GM21717 (cell line): ENCODE measurements around the gene SEC11A.
"Not testable (repeated sequence)": the region's sequence is repeated elsewhere in the genome, so short reads cannot be mapped to it uniquely, and the experiment has no call there.

Source experiments
- ATAC-seq: cut with Tn5 transposase; IDR thresholded peaks from one replicate; pipeline ENCODE4 v1.9.1; 2021; ENCODE audit warnings: mild to moderate bottlenecking, moderate library complexity; ENCODE audit not compliant: unreplicated experiment

The SEC11A gene

DNA sequence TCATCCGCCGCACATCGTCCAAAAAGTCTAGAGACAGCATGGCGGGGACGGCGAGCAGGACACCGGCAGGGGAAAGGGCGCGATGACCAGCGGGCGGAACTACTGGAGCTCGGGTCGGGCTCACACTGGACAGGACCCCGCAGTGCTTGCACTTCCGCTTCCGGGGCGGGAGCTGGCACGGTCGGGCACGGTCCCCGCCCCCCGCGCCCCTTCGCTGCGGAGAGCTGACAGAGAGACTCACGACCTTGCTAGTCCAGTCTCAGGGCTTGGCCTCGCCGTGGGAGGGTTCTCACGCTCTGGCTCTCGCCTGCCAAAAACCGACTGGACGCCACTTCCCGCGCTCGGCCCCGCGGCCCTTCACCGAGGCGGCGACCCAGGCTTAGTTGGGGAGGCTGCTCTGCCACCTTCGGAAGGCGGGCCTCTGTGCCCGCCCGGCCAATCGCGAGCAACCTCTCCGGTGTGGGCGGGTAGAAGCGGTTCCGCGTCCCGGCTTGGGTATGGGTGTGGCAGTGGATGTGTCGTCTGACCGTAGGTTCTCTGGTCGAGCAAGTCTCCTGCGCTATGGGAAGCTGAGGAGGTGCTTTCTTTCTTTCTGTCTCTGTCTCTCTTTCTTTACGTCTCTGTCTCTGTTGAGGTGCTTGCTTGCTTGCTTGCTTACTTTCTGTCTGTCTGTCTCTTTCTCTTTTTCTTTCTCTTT is at the start of gene SEC11A:
SEC11A (minus strand) TSS at position 104 of the 697 bp plus-strand sequence; CDS start at position 40, 64 bp downstream.
- peak; percentile 95 for ATAC-seq

DNA sequence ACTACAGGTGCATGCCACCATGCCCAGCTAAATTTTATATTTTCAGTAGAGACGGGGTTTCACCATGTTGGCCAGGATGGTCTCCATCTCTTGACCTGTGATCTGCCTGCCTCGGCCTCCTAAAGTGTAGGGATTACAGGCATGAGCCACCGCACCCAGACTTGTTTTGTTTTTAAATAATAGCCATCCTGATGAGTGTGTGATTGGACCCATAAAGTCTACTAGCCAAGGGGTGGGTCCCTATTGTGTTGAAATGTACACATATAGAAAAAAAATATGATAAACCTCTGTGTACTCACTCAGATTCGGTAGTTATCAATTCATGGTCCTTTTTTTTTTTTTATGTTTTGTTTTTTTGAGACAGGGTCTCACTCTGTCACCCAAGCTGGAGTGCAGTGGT is 49.7 kb upstream of the SEC11A start:
- ATAC-seq = no peak

DNA sequence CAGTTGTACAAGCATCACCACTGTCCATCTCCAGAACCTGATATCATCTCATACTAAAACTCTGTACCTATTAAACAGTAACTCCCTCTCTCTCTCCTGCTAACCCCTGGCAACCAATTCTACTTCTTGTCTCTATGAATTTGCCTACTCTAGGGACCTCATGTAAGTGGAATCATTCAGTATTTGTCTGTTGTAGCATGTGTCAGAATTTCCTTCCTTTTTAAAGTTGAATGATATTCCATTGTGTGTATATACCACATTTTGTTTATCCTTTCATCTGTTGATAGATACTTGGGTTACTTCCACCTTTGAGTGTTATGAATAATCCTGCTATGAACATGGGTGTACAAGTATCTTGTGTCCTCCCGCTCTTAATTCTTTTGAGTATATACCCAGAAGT is 49.0 kb upstream of the SEC11A start:
- no peak for ATAC-seq

DNA sequence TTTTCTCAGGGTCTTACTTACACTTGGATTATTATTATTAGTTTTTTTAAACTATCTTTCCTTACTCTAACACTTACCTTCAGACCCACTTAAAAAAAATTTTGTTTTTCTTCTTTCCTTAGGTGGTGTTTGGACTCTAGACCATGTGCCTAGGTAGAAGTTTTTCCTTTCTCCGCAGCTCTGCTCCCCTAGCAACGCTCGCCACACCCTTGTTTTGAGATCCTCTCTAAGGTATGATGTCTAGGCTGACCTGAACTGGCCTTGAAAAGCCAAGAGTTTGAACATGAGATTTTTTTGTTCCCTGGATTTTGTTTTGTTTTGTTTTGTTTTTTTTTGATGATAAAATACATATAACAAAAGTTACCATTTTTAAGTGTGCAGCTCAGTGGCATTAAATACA is 48.6 kb upstream of the SEC11A start:
- no peak for ATAC-seq

DNA sequence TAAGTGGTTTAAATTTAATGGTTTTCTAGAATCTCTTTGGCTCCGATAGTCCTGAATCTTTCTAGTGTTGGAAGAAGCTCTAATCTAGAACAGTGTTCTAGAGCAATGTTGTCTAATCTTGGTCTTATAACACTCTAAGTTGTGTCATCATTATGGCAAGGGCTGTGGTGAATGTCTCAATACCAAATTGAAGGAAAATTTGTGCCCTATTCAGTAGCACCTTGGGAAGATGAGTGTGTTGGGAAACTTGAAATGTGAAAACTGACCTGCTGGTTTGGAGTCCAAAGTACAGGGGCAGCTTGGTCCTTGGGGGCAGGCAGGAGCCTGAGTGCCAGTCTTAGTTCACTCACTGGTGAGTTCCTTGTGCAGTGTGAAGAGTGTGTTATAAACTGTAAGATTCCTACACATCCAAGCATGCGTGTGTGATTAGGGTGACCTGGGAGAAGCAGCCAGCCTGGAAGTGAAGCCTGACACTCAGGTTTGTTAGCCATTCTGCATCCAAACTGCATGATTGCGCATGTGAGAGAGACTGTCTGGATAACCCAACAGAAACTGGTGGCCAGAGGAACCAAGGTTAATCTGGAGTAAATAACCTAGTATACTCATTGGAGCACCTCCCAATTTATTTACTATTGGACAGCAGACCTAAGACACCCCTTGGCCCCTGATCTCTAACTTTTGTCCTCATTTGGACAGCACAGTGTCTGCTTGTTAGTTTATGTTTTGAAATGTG is 47.1 kb upstream of the SEC11A start:
- no peak for ATAC-seq

DNA sequence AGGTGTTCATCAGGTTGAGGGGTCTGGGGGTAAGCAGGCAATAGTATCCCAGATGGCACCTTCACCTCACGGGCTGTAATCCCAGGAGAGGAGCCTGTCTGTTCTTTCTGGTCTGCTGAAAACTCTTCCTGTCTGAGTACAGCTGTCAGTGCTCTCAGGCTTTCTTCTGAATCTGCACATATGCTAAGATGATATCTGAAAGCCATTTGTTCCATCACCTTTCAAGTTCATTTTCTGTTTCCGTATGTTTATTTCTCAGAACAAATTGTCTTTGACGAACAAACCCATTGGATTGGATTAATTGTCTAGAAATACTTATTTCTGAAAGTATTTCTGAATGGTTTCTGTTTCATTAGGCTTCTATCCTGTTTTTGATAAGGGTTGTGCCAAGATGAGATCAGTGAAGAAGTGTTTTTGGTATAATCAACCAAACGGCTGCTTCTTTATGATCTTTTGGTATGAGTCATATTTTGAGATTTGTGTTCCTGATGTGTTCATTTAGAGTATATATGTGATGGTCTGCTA is 45.7 kb upstream of the SEC11A start:
- peak; percentile 56 for ATAC-seq

DNA sequence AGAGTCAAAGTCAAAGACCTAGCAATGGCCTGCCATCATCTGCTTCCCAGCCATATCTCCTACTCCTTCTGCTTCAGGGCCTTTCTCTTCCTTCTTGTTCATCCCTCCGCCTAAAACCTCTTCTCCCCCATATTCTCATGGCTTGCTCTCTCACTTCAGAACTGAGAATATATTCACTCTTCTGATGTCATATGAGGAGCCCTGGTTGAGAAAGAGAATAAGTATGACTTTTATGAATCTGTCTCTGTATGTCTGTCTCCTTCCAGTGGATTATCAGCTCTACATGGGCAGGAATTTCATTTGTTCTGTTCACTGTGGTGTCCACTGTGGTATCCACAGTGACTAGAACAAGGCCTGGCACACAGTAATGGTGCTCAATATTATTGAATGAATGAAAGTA is 44.3 kb upstream of the SEC11A start:
- ATAC-seq = no peak

DNA sequence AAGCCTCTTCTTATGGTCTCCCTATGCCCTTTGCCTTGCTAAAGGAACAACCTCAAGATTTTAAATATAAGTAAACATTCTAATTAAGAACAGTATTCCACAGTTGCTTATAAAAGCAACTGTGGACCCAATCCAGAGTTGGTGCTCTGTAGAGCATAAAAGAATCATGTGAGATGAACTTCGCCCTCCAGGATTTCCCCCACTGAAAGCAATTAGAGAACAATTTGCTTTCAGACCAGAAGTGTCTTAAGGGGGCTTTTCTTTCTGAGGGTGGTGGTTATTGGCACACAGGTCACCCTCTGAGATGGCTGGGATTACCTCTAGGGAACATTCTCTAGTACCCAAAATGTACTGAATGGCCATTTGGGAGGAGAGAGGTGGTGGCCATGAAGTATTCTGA is 43.1 kb upstream of the SEC11A start:
- ATAC-seq = no peak

DNA sequence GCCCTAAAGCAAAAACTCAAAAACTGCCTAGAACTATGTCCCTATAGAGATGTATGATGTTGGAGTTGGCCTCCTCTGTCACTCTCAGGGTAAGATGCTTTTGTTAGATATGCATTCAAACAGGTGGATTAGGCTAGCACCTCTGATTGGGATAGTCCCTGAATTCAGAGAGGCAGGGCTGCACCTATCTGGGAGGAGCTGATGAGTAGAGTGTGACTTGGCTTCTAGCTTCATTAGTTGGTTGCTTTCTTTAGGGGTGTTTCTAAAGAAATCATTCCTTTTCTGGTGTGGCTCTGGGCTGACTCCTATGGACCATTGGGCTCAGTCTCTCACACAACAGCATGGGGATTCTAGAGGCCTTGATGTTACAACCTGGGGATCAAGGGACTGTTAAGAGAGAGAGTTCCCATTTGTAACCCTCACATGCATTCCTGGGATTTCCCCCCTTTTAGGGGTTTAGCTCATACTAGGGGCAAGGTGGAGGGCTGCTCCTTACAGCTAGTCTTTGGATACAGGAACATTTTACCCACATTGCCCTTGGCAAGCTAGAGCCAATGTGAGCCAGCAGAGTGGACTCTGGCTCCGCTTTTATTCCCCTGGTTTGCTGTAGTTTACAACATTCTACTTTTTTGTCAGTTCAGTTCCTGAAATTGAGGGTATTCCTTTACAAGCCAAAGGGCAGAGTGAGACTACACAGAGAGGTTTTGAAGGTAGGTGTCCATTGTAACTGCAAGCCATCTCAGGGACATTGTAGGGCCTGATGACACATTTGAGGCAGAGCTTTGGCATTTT is 40.0 kb upstream of the SEC11A start:
- ATAC-seq = no peak

DNA sequence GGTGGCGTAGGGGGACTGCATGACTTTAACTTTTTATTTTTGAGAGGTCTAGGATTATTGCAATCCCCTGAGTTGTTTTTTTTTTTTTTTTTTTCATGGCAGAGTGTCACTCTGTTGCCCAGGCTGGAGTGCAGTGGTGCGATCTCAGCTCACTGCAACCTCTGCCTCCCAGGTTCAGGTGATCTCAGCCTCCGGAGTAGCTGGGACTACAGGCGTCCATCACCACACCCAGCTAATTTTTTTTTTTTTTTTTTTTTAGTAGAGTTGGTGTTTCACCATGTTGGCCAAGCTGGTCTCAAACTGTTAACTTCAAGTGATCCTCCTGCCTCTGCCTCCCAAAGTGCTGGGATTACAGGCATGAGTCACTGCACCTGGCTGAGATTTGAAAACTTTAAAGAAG is 39.0 kb upstream of the SEC11A start:
- not testable (repeated sequence) for ATAC-seq

DNA sequence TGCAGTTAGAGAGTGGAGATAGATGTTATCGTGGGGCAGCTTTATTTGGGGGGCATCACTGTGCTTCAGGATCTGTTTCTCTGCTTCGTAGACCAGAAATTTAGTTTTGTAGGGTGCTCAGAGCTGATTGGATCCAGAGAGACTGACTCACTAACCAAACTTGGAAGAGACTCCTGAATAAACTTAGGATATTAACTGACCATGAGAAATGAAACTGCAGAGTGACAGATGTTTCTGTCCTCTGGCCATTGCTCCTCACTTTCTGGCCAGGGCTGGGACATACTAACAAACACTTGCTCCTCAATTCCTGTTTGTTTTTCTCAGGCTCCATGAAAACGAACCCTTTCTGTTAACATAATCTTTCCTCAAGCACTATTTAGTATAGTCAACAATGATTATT is 36.8 kb upstream of the SEC11A start:
- ATAC-seq = no peak

DNA sequence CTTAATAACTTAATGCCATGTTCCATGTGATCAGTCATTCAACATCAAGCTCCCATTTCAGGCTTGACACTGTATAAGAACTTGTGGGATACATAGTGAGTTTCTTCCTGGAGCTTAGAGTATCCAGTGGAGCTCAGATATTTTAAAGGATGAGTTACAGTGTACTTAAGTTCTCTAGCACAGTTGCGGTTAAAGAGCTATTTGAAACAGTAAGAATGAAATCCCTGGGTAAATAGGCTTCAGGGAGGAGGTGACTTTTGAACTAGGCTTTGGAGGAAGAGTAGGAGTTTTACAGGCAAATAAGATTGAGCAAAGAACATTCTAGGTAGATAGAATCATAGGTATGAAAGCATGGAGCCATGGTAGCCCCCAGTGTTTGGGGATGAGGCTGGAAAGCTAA is 36.3 kb upstream of the SEC11A start:
- ATAC-seq = no peak

DNA sequence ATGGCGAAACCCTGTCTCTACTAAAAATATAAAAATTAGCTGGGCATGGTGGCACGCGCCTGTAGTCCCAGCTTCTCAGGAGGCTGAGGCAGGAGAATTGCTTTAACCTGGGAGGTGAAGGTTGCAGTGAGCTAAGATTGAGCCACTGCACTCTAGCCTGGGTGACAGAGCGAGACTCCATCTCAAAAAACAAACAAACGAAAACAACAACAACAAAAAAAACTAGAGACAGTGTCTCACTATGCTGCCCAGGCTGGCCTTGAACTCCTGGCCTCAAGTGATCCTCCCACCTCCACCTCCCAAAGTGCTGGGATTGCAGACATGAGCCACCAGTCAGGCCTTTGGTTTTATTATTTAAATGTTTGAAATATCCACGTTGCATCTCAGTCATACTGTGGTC is 35.8 kb upstream of the SEC11A start:
- not testable (repeated sequence) for ATAC-seq

DNA sequence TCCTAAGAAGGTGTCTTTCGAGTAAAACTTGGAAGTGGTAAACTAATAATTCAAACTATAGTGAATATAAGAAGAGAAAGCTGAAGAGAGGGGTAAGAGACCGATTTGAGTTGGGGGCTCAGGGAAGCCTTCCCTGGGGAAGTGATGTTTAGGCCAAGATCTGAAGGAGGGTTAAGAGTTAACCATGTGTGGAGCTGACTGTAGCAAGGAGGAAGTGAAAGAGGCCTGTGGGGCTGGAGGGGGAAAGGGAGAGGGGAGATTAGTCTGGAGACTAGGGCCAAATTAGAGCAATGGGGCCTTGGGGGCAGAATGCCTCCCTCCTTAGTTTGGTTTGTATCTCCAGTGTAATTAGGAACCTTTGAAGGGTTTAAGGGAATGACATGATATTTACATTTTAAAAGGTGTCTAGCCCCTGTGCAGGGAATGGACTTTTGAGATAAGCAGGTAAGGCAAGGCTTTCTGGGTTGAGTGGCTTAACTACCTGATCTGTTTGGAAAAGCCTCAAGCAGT is 34.7 kb upstream of the SEC11A start:
- peak; percentile 39 for ATAC-seq

DNA sequence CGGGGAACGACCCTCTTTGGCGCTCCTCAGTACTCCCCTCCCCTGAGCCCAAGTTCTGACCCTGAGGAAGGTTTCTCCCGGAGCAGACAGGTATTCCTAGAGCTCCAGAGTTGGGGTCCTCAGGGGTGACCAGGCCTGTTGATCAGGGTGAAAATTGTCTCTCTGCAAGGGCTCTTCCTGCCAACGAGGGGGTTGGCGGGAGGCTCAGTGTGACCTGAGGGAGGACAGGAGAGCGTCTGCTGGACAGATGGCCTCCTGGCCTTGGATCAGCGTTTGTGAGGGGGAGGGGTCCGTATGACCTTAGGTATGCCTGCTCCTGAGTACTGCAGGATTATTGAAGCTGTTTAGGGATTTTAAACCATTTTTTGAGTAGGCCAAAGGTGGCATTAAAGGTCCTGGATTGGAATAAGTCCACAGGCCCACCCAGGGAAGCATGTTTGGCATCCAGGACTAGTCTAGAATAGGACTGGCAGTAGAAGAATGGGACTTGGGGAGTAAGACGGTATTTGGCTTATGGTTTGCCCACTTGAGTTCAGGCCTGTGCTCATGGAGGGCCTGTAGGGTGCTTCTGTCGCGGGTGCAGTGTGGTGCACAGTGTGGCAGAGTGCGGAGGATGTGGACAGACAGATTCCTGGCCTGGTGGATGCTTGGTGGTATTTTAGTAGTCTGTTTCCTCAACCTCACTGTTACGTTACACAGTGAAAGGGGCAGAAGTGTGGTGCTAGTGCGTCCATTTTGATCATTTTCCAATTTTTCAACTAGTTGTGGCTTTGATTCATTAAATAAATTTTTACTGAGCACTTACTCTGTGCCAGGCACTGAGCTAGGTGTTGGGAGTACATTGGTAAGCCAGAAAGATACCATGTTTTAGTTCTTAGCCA is 33.4 kb upstream of the SEC11A start:
- peak; percentile 3 for ATAC-seq

DNA sequence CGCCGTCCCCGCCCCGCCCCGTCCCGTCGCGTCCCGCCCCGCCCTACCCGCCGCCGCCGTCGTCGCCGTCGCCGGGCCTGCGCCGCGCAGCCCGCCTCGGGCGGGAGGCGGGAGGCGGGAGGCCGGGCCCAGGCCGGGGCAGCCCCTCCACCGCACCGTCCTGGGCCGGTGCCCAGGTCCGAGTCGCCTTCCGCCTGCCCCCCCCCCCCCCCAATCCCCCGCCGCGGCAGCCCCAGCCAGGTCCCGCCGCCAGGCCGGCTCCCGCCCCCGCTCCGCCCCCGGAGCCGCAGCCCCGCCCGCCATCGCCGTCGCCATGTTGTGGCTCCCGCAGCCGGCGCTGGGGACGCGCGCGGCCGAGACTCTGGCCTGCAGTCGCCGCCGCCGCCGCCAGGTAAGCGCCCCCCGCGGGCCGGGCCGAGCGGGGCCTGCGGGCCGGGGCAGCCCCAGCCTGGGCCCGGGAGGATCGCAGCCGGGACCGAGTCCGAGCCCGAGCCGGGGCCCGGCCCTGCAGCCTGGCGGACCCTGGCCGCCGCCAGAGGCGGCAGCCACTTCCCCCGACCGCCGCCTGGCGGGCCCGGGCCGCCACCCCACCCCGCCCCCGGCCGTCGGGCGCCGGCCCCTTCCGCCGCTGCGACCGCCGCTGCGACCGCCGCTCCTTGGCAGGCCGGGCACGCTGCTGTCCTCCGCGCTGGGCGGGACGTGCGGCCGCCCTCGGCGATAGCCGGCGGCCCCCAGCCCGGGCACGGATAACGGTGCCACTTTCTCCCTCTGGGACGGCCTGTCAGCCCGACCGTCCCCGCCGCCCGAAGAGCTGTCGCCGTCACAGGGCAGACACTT is 32.6 kb upstream of the SEC11A start, which contains the start of gene ZNF592:
ZNF592 (plus strand) TSS at position 319 of the 837 bp plus-strand sequence. CDS start 34,084 bp downstream, outside the sequence.
- peak; percentile 48 for ATAC-seq

DNA sequence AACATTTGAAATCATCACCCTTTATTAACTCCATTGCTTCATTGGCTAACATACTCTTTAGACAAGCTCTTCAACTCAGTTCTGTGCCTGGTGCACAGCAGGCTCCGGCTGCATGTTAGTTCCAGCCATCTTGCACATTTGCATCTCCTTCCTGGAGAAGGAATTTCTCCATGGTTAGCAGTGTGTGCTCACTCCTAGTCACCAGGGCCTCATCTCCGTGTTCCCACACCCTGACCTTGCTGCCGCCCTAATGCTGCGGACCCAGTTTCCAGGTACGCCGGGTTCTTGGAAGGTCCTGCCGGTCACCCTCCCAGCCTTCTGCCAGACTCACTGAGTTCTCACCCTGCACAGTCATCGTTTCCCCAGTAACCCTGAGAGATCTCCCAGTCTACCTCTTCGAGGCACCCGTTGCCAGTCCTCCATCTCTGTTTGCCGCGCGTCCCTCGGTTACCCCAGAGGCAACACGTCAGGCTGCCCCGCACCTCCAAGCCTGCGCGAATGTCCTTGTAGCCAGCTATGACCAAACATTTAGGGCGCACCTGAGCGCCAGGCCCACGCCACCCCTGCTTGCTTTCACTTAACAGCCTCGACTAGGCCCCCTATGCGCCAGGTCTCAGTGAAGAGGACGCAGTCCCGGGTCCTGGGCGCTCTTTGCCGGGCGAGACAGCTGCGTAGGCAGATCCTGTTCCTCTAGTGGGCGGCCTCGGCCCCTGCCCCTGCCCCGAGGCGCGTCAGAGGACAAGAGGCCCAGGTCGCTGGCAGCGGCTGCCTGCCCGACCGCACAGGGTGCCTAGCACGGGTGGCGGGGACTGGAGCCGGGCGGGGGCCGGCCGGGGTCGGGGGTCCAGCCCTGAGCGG is 31.7 kb upstream of the SEC11A start:
- peak; percentile 43 for ATAC-seq

DNA sequence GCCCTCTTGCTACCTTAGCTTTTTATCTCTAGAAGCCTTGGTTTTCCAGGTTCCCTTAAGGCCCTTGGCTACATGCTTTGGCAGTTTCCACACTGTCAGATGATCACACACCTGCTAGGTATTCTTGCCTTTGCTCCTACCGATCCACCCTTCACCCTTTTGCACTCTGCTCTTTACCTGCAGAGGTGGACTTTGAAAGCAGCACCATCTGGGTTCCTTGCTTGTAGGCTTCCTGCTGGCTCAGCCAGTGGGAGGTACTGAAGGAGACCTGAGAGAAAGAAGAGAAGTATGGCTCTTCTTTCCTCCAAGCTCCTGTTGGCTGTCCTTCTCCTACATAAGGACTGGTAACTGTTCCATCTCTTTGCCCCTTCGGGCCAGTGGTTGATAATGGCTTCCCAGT is 25.2 kb upstream of the SEC11A start:
- no peak for ATAC-seq
